Measurements from ENCODE around the gene TMEM51. TPM values are rescaled to one million over a fixed set of nuclear protein-coding genes. Genes with fewer than 3 reads are reported as not detected.

Gene TMEM51
- total RNA-seq, 1 donor from 2014 or later = 4.1 TPM

DNA sequence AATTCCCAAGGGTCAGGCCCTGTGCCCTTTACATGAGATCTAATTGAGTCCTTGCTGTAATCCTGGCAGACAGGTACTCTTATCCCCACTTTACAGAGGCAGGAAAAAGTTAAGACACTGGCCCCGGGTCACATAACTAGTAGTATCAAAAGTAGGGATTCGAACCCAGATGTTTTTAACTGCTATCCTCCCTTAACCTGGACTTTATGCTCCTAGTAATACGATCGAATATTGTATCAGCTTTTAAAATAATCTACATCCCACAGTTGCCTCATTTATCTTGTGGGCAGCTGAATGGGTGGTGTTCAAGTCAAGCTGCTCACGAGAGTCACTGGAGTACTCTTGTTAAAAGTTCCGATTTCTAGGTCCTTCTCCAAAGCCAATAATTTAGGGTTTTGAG, 25.5 kb upstream of the TMEM51 start:
- intact Hi-C loops (cut with micrococcal nuclease) = loop anchor here (5.0 to 10.0 kb wide), 2 partner anchors 87 to 144 kb away; no protein-coding TSS in a partner anchor
- TF ChIP-seq CTCF (IDR thresholded peaks at IDR 0.05; ENCODE audit: borderline replicate concordance) = no peak
- DNase-seq = no peak
- no peaks in the 10 kb centered on the region for H3K4me1 ChIP-seq
- peaks cover 10% of the 10 kb centered on the region for H3K9me3 ChIP-seq (replicated peaks)
- no peaks in the 10 kb centered on the region for H3K36me3 ChIP-seq
- H3K4me3 ChIP-seq = no peak overlapping the region
- H3K27ac ChIP-seq (replicated peaks) = no peak overlapping the region
- H3K27me3 ChIP-seq (ENCODE audit: low read depth) = no peaks in the 10 kb centered on the region

GRCh38 chr1:15128520-15129313, 24.8 kb upstream of the TMEM51 start:
- no peaks in the 10 kb centered on the region for H3K4me1 ChIP-seq
- H3K27ac ChIP-seq (replicated peaks) = no peak overlapping the region
- DNase-seq = peak; percentile 68
- peak; percentile 92 for TF ChIP-seq CTCF (IDR thresholded peaks at IDR 0.05; ENCODE audit: borderline replicate concordance)
- peaks cover 10% of the 10 kb centered on the region for H3K9me3 ChIP-seq (replicated peaks)
- intact Hi-C loops (cut with micrococcal nuclease) = loop anchor here (5.0 to 10.0 kb wide), 2 partner anchors 86 to 144 kb away; no protein-coding TSS in a partner anchor
- H3K4me3 ChIP-seq = no peak overlapping the region
- peaks cover under 1% of the 10 kb centered on the region for H3K27me3 ChIP-seq (ENCODE audit: low read depth)
- H3K36me3 ChIP-seq = no peaks in the 10 kb centered on the region

GRCh38 chr1:15129944-15130343, 23.6 kb upstream of the TMEM51 start:
- no peaks in the 10 kb centered on the region for H3K4me1 ChIP-seq
- peaks cover 10% of the 10 kb centered on the region for H3K9me3 ChIP-seq (replicated peaks)
- no peak for DNase-seq
- no peak for TF ChIP-seq CTCF (IDR thresholded peaks at IDR 0.05; ENCODE audit: borderline replicate concordance)
- no peak overlapping the region for H3K27ac ChIP-seq (replicated peaks)
- peaks cover 10% of the 10 kb centered on the region for H3K27me3 ChIP-seq (ENCODE audit: low read depth)
- intact Hi-C loops (cut with micrococcal nuclease) = loop anchor here (5.0 to 10.0 kb wide), 2 partner anchors 85 to 142 kb away; no protein-coding TSS in a partner anchor
- H3K36me3 ChIP-seq = no peaks in the 10 kb centered on the region
- no peak overlapping the region for H3K4me3 ChIP-seq

GRCh38 chr1:15130607-15131006, 22.9 kb upstream of the TMEM51 start:
- Histone ChIP-seq H3K27ac (replicated peaks) (no peak overlapping the region), H3K4me1 (no peaks in the 10 kb centered on the region), H3K9me3 (replicated peaks) (peaks cover 10% of the 10 kb centered on the region), H3K36me3 (no peaks in the 10 kb centered on the region), H3K4me3 (no peak overlapping the region), H3K27me3 (ENCODE audit: low read depth) (peaks cover 10% of the 10 kb centered on the region)
- no peak for TF ChIP-seq CTCF (IDR thresholded peaks at IDR 0.05; ENCODE audit: borderline replicate concordance)
- no peak for DNase-seq
- intact Hi-C loops (cut with micrococcal nuclease) = no loop called here

GRCh38 chr1:15132965-15133364, 20.6 kb upstream of the TMEM51 start:
- Histone ChIP-seq H3K9me3 (replicated peaks) (peaks cover 10% of the 10 kb centered on the region), H3K4me3 (no peak overlapping the region), H3K4me1 (no peaks in the 10 kb centered on the region), H3K36me3 (no peaks in the 10 kb centered on the region), H3K27ac (replicated peaks) (no peak overlapping the region), H3K27me3 (ENCODE audit: low read depth) (peaks cover 10% of the 10 kb centered on the region)
- no peak for TF ChIP-seq CTCF (IDR thresholded peaks at IDR 0.05; ENCODE audit: borderline replicate concordance)
- no peak for DNase-seq
- intact Hi-C loops (cut with micrococcal nuclease) = no loop called here
